Neuron (in vitro differentiated cells): Measurements from ENCODE around the gene NCS1.

Experiments
- H2AFZ ChIP-seq: one replicate; pipeline ENCODE4 v1.6.1; 2013; ENCODE audit warnings: low read depth, mild to moderate bottlenecking, inconsistent platforms, low read length, moderate library complexity
- H3K27me3 ChIP-seq: one replicate; pipeline ENCODE4 v1.6.1; 2013; ENCODE audit warnings: low read length; ENCODE audit not compliant: insufficient read depth
- H3K36me3 ChIP-seq: one replicate; pipeline ENCODE4 v1.6.1; 2013; ENCODE audit warnings: low read length; ENCODE audit not compliant: insufficient read depth
- H3K4me1 ChIP-seq: one replicate; pipeline ENCODE4 v1.6.1; 2013; ENCODE audit warnings: low read length; ENCODE audit not compliant: insufficient read depth
- H3K4me3 ChIP-seq: 2 replicates; pipeline ENCODE4 v1.5.1; 2013; ENCODE audit warnings: mild to moderate bottlenecking, low read length, moderate library complexity
- H3K9me3 ChIP-seq: one replicate; pipeline ENCODE4 v1.6.1; 2013; ENCODE audit warnings: low read length

Gene NCS1

DNA sequence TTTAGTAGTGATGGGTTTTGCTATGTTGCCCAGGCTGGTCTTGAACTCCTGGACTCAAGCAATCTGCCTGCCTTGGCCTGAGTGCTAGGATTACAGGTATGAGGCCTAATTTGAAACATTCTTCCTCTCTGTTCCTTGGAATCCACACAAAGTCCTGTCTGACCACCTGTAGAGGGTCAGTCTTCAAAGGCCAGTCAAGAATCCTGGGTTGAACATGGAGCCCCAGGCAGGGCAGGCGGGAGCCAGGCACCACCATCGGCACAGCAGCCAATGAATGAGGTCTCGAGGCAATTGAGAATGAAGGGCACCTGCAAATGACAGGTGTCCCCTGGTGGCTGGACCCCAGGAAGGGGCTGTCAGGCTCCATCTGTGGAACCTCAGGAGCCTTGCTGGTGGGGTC is 17.4 kb upstream of the NCS1 start:
- Histone ChIP-seq H3K4me3 (no peak overlapping the region), H3K9me3 (no peaks in the 10 kb centered on the region), H2AFZ (no peak overlapping the region), H3K36me3 (no peaks in the 10 kb centered on the region), H3K4me1 (peaks cover 8% of the 10 kb centered on the region), H3K27me3 (peaks cover 4% of the 10 kb centered on the region)

DNA sequence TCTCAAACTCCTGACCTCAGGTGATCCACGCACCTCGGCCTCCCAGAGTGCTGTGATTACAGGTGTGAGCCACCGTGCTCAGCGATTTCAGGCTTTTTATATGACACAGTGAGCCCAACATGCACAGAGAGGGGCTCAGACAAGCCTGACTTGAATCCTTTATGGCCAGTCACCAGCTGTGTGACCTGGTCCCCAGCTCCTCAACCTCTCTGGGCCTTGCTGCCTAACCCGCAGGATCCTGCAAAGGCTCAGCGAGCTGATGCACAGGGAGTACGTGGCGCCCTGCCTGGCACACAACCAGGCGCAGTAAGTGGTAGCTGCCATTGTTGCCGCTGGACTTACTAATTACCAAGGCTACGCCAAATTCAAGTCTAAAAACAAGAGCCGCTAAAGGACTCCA is 16.6 kb upstream of the NCS1 start:
- no peaks in the 10 kb centered on the region for H3K36me3 ChIP-seq
- no peaks in the 10 kb centered on the region for H3K9me3 ChIP-seq
- no peak overlapping the region for H2AFZ ChIP-seq
- H3K4me1 ChIP-seq: peaks cover 8% of the 10 kb centered on the region
- H3K27me3 ChIP-seq: peaks cover 4% of the 10 kb centered on the region
- no peak overlapping the region for H3K4me3 ChIP-seq

DNA sequence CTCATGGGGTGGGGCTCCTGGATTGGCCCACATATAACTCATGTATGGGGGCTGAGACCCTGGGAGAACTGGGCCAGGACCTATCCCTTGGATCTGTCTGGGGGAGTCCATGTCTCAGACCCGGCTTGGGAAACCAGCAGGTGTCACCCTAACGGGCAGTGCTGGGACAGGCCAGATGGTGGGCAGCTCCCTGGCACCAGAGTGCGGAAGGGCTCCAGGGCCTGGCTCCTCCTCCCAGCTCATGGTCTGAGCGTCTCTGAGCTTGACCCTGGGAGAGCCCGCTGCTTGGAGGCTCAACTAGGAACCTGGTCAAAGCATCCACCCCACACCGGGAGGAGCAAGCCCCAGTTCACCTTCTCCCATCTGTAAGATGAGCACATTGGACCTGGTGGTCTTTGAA is 15.5 kb upstream of the NCS1 start:
- no peak overlapping the region for H3K4me3 ChIP-seq
- H3K4me1 ChIP-seq: peaks cover 8% of the 10 kb centered on the region
- peaks cover 4% of the 10 kb centered on the region for H3K27me3 ChIP-seq
- H3K36me3 ChIP-seq: no peaks in the 10 kb centered on the region
- no peaks in the 10 kb centered on the region for H3K9me3 ChIP-seq
- H2AFZ ChIP-seq: no peak overlapping the region

DNA sequence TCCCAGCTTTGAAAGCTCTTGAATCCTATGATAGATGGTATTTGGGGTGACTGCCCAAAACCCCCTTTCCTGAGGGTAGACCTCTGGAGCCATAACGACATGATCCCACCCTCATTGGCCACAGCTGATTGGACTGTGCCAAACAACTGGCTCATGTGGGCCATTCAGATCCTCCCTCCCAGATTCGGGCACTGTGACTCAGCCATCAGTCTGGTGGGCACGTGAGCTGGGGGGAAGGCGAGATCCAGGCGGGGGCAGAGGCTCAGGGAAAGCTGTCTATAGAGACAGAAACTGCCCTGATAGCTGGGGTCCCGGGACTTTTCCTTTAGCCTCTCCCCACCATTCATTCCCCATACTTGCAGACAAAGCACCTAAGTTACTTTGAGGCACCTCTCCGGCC is 15.1 kb upstream of the NCS1 start:
- Histone ChIP-seq H3K9me3 (no peaks in the 10 kb centered on the region), H2AFZ (no peak overlapping the region), H3K27me3 (peaks cover 4% of the 10 kb centered on the region), H3K36me3 (no peaks in the 10 kb centered on the region), H3K4me3 (no peak overlapping the region), H3K4me1 (peaks cover 8% of the 10 kb centered on the region)

DNA sequence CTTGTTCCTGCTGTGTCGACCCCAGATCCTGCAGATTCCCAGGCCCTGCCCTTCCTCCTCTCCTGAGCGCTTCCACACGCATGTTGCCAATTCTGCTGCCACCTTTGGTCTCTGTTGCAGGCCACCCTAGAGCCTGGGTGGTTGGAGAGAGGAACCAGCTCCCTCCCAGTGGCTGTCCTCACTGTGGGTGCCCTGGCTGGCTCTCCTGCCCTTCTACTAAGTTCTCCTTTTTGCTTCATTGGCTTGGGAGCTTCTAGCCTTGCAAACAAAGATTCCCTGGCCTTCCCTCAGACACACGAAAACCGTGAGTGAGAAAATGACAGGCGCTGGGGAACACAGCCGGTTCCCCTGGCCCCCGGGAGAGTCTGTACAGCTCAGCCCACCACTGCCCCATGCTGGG is 14.2 kb upstream of the NCS1 start:
- Histone ChIP-seq H2AFZ (no peak overlapping the region), H3K4me3 (no peak overlapping the region), H3K4me1 (peaks cover 8% of the 10 kb centered on the region), H3K27me3 (peaks cover 4% of the 10 kb centered on the region), H3K9me3 (no peaks in the 10 kb centered on the region), H3K36me3 (no peaks in the 10 kb centered on the region)

DNA sequence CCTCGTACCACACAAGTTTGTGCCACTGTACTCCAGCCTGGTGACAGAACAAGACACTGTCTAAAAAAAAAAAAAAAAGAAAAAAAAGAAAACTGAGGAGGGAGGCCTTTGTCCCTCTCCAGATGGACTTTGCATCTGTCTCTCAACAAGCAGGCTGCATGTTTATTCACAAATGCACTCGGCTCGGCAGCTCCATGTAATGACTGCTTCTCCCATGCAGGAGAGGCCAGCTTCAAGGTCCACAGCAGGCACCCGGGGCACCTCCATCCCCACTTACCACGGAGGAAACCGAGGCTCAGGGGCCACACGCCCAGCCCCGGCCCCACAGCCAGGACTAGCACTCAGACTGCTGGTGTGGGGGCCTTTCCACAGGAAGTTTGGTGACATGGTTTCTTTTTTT is 13.1 kb upstream of the NCS1 start:
- H3K36me3 ChIP-seq: no peaks in the 10 kb centered on the region
- peaks cover 8% of the 10 kb centered on the region for H3K4me1 ChIP-seq
- no peaks in the 10 kb centered on the region for H3K9me3 ChIP-seq
- peaks cover 5% of the 10 kb centered on the region for H3K27me3 ChIP-seq
- H2AFZ ChIP-seq: no peak overlapping the region
- H3K4me3 ChIP-seq: no peak overlapping the region

DNA sequence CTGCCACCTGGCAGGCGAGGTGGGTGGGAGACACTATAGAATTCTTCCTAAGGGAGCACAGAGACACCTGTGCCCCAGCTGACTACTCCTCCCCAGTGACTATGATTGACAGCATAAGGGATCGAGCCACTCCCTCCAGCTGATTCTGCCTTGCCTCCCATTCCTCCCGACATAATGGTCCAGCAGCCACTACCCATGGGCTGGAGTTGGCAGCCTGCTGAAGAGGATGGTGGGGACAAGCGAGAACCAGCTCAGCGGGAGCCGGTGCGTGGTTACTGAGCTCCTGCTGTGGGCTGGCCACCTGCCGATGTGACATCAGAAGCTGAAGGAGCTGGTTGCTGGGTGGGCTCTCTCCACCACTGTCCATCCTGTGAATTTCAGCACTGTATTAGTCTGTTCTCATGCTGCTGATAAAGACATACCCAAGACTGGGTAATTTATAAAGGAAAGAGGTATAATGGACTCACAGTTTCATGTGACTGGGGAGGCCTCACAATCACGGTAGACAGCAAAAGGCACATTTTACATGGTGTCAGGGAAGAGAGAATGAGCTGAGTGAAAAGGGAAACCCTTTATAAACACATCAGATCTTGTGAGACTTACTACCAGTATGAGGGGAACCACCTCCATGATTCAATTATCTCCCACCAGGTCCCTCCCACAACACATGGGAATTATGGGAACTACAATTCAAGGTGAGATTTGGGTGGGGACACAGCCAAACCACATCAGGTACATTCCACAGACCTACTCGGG is 12.1 kb upstream of the NCS1 start:
- peaks cover 8% of the 10 kb centered on the region for H3K4me1 ChIP-seq
- no peak overlapping the region for H3K4me3 ChIP-seq
- no peak overlapping the region for H2AFZ ChIP-seq
- no peaks in the 10 kb centered on the region for H3K9me3 ChIP-seq
- no peaks in the 10 kb centered on the region for H3K36me3 ChIP-seq
- peaks cover 7% of the 10 kb centered on the region for H3K27me3 ChIP-seq

DNA sequence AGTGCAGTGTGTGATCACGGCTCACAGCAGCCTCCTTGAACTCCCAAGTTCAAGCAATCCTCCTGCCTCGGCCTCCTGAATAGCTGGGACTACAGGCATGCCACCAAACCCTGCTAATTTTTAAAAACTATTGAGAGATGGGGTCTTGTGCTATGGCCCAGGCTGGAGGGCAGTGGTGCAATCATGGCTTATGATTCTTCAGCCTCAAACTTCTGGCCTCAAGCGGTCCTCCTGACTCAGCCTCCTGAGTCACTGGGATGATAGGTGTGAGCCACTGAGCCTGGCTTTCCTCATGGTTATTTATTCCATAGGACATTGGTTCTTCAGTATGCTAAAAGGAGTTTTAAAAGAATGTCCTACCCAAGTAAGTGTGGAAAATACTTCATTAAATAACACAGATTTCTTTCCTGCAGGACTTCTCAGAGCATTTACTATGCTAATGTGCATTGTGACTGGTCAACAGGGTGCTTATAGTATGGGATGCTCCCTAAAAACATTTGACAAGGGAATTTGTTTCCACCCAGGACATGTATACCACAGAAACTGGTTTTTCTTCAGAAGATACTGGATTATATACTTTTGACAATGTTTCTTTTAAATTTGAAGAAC is 11.2 kb upstream of the NCS1 start:
- Histone ChIP-seq H3K4me1 (peaks cover 8% of the 10 kb centered on the region), H3K9me3 (no peaks in the 10 kb centered on the region), H3K27me3 (peaks cover 7% of the 10 kb centered on the region), H3K4me3 (no peak overlapping the region), H3K36me3 (no peaks in the 10 kb centered on the region), H2AFZ (no peak overlapping the region)

DNA sequence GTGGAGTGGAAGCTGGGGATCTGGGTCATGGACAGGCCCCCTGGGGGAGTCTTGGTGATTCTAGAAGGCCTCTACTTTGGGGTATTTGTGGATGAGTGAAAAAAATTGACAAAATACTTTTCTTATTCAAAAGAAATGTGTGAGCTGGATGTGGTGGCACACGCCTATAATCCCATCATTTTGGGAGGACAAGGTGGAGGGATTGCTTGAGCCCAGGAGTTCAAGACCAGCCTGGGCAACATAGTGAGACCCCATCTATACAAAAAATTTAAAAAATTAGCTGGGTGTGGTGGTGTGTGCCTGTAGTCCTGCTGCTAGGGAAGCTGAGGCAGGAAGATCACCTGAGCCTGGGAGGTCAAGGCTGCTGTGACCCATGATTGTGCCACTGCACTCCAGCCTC is 6.6 kb upstream of the NCS1 start:
- Histone ChIP-seq H2AFZ (no peak overlapping the region), H3K27me3 (peaks cover 3% of the 10 kb centered on the region), H3K9me3 (no peaks in the 10 kb centered on the region), H3K36me3 (no peaks in the 10 kb centered on the region), H3K4me3 (no peak overlapping the region), H3K4me1 (no peaks in the 10 kb centered on the region)

DNA sequence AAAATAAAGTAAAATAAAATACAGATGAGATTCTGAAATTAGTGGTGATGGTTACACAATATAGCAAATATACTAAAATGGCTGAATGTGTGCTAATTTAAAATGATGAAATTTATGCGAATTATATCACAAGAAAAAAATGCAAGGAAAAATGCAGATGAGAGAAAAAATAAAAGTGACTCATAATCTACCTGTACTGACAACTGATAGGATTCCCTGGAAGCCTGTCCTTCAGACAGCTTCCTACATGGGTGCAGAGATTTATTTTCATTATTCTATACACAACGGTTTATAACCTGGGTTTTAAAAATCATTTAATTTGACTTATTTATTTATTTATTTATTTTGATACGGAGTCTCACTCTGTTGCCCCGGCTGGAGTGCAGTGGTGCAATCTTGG is 5.8 kb upstream of the NCS1 start:
- no peak overlapping the region for H3K4me3 ChIP-seq
- H3K4me1 ChIP-seq: peaks cover under 1% of the 10 kb centered on the region
- H3K9me3 ChIP-seq: no peaks in the 10 kb centered on the region
- H3K27me3 ChIP-seq: peaks cover 3% of the 10 kb centered on the region
- no peaks in the 10 kb centered on the region for H3K36me3 ChIP-seq
- no peak overlapping the region for H2AFZ ChIP-seq

DNA sequence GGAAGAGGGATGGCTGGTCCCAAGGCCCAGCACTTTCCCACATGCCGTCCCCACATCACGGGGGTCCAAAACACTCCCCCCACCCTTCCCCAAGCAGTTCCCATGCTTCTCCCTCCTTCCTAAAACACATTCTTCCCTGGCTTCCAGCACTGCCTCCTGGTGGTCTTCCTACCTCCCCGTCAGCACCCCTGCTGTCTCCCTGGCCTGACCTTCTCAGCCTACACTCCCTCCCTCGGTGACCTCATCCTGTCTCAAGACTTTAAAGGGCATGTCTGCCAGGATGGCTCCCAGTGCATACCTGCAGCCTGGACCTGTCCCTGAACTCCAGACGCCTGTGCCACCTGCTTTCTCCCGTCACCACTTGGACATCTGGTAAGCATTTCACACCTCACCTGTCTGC is 4.3 kb upstream of the NCS1 start:
- Histone ChIP-seq H3K4me3 (no peak overlapping the region), H3K9me3 (no peaks in the 10 kb centered on the region), H3K27me3 (peaks cover 3% of the 10 kb centered on the region), H2AFZ (no peak overlapping the region), H3K36me3 (no peaks in the 10 kb centered on the region), H3K4me1 (peaks cover 5% of the 10 kb centered on the region)

DNA sequence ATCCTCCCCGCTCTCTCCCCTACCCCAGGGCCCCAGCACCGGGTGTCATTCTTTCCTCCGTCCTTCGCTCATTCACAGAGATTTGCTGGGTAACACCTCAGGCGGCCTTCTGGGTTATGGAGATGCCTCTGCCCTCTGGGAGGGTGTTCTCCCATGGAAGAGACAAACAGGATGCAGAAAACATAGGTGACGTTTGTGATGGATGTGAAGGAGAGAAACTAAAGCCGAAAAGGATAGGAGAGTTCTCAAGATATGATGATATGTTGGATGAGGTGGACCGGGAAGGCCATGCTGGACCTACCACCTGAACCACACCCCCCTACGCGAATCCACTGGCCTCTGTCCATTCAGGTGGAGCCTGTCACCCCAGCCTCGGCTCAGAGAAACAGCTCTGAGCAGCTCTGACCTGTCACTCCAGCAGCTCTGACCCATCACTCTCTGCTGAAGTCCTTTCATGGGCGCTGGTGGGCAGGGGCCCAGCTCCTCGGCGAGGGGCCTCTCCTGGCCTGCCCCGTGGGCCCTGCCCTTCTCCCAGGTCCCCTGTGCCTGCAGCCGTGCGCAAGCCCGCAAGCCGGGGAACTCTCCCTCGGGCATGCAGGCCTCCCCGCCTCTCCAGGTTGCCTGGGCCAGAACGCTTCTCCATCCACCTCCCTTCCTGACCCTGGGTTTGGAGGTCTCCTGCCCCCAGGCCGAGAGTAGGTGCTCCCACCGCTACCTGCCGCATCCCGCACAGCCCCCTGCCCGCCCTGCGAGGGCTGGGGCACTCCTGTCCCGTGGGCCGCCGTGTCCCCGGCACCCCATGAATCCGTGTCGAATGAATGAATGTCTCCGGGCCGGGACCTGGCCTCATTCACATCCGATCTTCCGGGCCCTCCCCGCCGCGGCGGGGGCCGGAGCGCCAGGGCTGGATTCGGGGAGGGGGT is 717 bp upstream of the NCS1 start:
- Histone ChIP-seq H3K9me3 (no peaks in the 10 kb centered on the region), H3K4me3 (peak overlapping the region; percentile 40), H2AFZ (peak overlapping the region; percentile 80), H3K36me3 (no peaks in the 10 kb centered on the region), H3K27me3 (no peaks in the 10 kb centered on the region), H3K4me1 (peaks cover 16% of the 10 kb centered on the region)
